NCI-H82 (cell line): Measurements from ENCODE around the gene GPR26.
A peak's percentile ranks its signal among the peaks of the same experiment; 100 is the strongest.

ENCODE experiments used
- DNase-seq: peaks from one replicate; lab custom pipeline; 2025; lab: John Stamatoyannopoulos, UW

The GPR26 gene

GRCh38 chr10:123666318-123667236, at the start of gene GPR26:
TSS of gene GPR26 (plus strand) at chr10:123666355. CDS start at chr10:123666408, 53 bp downstream.
- no peak for DNase-seq

DNA sequence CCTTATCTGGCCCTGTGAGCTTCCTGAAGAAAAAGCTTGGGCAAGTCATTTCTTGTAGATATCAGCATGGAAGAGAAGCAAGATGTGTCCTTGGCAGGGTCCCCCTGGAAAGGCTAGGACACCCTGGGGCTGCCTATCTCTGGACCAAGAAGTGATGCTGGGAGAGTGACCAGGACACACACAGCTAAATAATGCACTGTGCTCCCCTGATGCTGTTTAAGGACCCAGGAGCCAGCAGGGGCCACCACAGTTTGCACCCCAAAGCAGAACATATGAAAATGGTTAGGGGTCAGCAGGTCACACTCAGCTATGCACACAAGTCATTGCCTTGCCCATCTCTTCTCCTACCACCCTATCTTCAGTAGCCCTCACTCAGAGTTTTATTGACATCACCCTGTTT, 47.9 kb upstream of the GPR26 start:
- no peak for DNase-seq

DNA sequence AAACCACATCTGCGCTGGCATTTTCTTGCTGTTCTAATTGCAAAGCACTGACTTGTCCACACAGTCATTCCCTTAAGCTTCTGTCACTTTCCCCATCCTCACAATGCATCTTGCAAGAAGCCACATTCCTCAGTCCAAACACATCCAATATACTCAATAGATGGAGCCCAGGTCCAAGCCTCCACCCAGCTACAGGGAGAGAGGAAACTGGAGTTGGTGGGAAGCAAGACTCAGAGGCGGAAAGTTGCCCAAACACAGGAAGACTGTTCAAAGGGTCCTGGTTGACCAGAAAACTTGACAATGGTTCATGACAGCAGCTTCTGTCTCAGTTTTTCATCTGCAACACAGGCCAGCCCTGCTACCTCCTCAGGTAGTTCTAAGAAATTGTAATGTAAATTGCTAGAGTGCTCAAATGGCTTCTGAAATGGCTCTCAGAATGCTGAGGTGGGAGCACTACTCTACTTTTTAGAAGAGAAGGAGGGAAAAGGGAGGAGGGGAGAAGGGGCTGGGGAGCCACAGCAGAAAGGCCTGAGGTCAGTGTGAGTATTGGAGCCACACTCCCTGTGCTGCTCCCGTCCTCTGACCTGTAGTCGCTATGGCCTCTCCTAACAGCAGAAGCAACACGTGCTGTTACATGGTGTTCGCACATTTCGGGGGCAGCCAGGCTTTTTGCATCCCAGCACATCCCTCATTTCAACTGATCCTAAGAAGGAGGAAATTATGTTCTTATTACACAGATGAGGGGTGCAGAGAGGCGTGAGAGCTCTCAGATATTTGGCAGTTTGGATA, 46.9 kb upstream of the GPR26 start:
- DNase-seq = no peak

DNA sequence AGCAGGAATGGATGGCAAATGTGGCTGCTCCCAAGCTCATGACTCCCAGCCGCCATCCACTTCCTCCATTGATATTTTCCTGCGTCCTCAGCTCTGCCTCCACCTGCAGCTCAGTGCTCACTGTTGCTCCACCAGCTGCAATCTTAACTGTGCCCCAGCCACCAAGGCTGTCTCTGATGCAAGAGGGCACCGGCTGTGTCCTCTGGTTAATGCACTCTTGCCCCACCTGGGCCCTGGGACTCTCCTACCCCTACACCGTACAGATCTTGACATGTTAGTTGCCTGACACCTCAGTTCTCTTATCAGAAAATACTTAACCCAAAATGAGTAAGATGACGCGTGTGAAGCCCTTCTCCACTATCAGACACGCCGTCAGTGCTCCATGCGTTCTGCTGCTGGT, 45.5 kb upstream of the GPR26 start:
- DNase-seq = no peak

GRCh38 chr10:123621492-123621891, 44.7 kb upstream of the GPR26 start:
- no peak for DNase-seq

DNA sequence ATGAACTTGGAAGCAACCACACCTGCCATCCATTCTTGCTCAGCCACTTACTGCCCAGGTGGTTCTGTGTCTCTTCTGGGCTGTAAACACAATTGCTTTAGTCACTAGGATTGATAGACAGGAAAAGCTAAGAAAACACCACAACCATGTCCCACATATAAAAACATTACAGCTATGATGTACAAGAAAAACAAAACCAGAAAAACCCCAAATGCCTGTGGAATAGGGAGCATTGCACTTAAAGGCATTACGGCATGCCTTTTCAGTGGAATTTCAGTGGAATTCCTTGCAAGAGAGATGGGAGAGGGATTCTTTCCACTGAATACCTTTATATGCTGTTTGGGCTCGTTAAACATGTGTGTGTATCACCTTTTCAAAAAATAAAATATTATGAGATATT, 44.2 kb upstream of the GPR26 start:
- DNase-seq = no peak

- DNase-seq = no peak
Observed at GRCh38 chr10:123622381-123622780, 43.8 kb upstream of the GPR26 start.

DNA sequence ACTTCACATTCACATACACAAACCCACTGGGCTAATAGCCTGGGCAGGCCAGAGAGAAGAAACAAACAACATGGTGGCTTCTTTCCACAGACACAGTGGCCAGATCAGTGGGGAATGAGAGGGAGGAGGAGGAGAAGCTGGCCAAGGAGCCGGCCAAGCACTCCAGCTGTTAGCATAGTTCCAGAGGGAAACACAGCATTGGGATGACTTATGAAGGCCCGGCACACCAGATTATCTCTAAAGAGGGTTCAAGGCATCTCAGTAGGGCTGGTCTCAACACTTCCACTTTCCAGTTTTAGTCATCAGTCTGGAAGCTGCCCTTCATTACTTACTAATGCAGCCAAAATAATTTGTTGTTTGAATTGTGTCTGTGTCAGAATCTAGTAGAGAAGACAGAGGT, 42.1 kb upstream of the GPR26 start:
- no peak for DNase-seq

DNA sequence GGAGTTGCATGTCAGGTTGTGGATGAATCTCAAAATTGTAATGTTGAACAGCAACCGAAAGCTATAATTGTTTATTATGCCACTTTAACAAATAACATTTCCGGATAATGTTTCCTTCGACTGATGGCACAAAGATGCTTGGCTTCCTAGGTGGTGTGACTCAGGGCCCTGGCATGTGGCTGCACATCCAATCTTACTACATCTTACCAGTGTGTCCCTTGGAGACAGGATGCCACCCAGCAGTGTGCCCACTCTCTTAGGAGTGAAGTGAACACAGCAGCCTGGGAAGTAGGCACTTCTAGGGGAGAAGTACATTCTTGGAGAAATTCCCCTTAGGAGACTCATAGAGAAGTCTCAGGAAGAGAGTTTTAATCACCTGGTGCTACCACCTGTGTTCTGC, 33.0 kb upstream of the GPR26 start:
- DNase-seq = no peak

- DNase-seq = no peak
Observed at GRCh38 chr10:123633636-123634035, 32.5 kb upstream of the GPR26 start.

DNA sequence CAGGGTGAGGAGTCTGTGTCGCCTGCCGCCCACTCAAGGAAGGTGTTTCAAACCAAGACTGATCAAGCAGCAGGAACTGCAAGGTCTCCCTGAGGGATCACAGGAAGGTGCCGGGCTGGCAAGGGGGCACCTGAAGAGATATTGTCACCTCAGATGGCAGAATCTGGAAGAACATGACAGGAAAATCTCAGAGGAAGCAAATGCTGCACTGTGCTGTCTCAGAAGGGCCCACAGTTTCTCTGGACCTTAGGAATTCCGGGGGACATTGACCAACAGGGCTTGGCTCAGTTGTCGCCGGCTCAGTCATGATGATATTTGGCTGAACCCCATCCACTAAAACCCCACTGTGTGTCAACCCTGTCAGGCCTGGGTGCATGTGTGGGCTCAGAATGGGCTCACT, 31.9 kb upstream of the GPR26 start:
- no peak for DNase-seq

DNA sequence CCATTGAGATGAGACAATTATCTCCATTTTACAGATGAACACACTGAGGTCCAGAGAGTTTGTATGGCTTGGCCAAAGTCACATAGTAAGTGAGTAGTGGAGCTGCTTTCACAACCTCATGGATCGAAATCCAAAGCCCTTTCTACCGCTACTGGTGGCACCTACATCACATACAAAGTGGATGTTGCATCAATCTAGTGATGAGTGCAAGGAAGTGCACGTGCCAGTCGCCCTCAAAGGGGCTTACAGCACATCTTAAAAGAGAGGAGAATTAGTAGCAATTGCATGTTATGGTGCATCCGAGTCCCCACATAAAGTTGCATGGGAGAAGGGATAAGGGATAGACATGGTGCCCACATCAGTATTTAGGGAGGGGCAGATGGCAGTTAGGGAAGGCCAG, 31.0 kb upstream of the GPR26 start:
- no peak for DNase-seq

- no peak for DNase-seq
Observed at GRCh38 chr10:123635745-123636144, 30.4 kb upstream of the GPR26 start.

DNA sequence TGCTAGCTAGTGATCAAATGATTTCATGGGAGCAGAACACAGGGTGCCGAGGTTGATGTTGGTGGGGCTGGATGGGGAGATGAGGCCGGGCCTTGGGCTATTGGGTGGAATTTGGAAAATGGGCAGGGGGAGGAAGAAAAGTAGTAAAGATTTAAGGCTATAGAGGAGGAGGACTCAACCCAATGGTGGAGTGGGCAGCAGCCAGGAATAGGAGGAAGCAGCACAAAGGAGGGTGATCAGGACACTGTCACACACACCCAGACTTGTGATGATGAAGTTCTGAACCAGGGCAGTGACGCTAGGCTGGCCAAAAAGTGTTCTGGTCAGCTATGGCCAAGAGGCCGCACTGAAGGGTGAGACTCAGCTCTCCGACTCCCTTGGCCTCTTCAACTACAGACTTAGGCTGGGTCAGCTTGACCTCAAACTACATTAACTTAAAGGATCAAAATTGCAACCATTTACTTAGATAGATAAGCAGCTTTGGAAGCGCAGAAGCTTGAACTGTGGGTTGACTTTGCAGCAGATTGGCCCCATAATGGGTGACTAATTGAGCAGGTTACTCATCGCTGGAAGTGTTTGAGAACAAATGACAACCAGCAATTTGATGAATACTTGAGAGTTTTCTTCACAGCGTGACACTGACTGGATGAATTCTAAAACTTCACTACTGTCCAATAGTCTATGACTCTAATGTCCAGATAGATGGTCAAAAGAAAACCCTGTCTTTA, 29.4 kb upstream of the GPR26 start:
- DNase-seq = no peak

DNA sequence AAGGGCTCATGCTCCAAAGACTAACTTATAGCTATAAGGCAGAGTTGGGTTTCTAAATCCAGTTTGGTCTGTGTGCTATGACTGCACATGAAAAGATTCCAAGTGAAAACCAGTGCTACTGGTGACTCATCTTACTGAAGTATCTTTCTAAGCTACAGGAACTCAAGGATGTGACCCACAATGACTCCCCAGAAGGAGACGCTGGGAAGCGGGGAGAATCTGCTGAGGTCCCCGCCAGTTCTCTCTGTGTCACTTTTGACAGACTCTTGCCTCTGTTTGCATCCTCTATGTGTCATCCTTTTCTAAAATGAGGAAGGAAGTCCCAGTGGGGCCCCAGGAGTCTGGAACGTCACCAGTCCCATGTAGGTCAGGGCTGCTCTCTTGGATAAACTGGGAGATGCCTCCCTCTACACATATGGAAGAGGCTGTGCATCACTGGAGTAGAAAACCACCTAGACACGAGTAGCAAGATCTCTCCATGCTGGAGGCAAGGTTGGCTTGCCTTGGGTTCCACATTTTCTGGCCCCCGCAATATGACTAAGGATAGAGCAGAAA, 28.8 kb upstream of the GPR26 start:
- no peak for DNase-seq

GRCh38 chr10:123639131-123639530, 27.0 kb upstream of the GPR26 start:
- DNase-seq = no peak

DNA sequence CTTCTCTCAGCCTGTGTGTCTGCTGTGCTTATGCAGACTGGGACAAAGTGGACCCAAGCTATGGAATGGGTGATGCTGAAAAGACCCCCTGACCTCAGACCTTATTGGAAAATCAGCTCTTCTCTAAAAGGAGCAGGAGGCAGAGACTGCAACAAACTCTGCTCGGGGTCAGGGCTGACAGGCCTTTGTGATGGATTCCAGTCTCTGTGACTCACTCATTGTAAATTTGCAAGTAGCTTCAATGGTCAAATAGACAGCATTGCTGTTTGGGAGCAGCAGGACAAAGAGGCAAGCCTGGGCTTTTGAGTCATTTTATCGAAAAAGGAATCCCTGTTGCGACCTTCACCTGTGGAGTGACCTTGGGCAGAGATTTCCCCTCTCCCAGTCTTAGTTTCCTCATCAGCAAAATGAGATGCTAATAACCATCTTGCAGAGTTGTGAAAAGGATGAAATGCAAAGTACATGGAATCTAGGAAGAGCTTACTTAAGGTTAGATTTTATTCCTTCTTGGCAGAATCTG, 26.1 kb upstream of the GPR26 start:
- DNase-seq = no peak

DNA sequence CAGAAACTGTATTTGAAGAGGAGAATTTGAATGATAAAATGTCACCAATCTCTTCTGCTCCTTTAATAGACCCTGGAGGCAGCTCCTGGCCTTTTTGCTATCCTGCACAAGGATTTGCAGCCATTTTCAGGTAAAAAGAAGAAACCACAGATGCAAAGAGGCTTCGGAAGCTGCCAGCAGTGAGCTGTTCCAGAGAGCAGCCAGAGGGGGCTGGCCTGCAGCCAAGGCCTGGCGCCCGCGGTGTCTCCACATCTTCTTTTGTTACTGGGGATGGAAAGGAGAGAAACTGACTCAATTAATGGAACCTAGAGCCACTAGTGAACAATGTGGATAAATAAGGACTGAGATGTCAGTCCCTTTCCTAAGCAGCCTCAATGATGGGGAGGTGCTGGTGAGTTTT, 23.9 kb upstream of the GPR26 start:
- no peak for DNase-seq

GRCh38 chr10:123642697-123643096, 23.5 kb upstream of the GPR26 start:
- DNase-seq = no peak

- peak; percentile 2 for DNase-seq
Observed at GRCh38 chr10:123643315-123643714, 22.8 kb upstream of the GPR26 start.

- DNase-seq = no peak
Observed at GRCh38 chr10:123645016-123645415, 21.1 kb upstream of the GPR26 start.

DNA sequence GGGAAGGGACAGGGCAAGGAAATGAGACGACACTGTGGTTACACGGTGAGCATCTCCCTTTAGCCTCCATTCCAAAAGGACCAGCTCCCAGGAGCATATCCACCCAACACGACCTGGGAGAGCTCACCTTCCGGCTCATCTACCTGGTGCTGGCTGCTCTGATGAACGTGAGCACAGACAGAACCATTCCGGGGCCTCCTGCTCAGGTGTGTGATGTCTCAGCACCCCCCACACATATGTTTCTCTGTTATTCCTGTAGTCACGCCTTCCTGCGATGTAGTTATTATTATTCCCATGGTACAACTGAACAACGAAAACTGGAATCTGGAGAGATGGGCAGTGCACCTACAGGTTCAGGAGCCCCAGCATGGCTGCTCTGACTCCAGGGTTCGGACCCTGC, 20.5 kb upstream of the GPR26 start:
- no peak for DNase-seq
